H9 (cell line): ENCODE results near the gene PXN. TPM values are rescaled to one million over a fixed set of nuclear protein-coding genes. Genes with fewer than 3 reads are reported as not detected.
"Not testable (repeated sequence)": the region's sequence is repeated elsewhere in the genome, so short reads cannot be mapped to it uniquely, and the experiment has no call there.

Experiments used
- DNase-seq: peaks from one replicate; pipeline ENCODE4 v3.0.0-alpha.2; 2017
- H2AFZ ChIP-seq: one replicate; pipeline ENCODE4 v1.6.1; 2013; ENCODE audit warnings: mild to moderate bottlenecking, low read length, control low read depth, moderate library complexity
- H2AK5ac ChIP-seq: 2 replicates; pipeline ENCODE4 v1.6.1; 2013; ENCODE audit warnings: low read length, control low read depth, mixed read lengths; ENCODE audit not compliant: insufficient read length
- H2BK120ac ChIP-seq: one replicate; pipeline ENCODE4 v1.6.1; 2013; ENCODE audit warnings: low read depth, mild to moderate bottlenecking, low read length, control low read depth, inconsistent platforms; ENCODE audit not compliant: poor library complexity, severe bottlenecking
- H2BK12ac ChIP-seq: 2 replicates; pipeline ENCODE4 v1.6.1; 2013; ENCODE audit warnings: low read length, control low read depth, mixed read lengths, low read depth; ENCODE audit not compliant: insufficient read length
- H2BK15ac ChIP-seq: 2 replicates; pipeline ENCODE4 v1.6.1; 2013; ENCODE audit warnings: low read depth, low read length, control low read depth
- H2BK20ac ChIP-seq: one replicate; pipeline ENCODE4 v1.6.1; 2013; ENCODE audit warnings: low read depth, mild to moderate bottlenecking, low read length, control low read depth, inconsistent platforms; ENCODE audit not compliant: poor library complexity, severe bottlenecking
- H2BK5ac ChIP-seq: 2 replicates; pipeline ENCODE4 v1.6.1; 2013; ENCODE audit warnings: low read length, control low read depth, mixed read lengths; ENCODE audit not compliant: insufficient read length
- H3K14ac ChIP-seq: 2 replicates; pipeline ENCODE4 v1.6.1; 2013; ENCODE audit warnings: low read length, control low read depth; ENCODE audit not compliant: insufficient read depth
- H3K18ac ChIP-seq: 2 replicates; pipeline ENCODE4 v1.6.1; 2013; ENCODE audit warnings: low read depth, mild to moderate bottlenecking, mixed read lengths, low read length, control low read depth; ENCODE audit not compliant: insufficient read length
- H3K23ac ChIP-seq: 2 replicates; pipeline ENCODE4 v1.6.1; 2013; ENCODE audit warnings: low read length, control low read depth, mixed read lengths, low read depth; ENCODE audit not compliant: insufficient read length
- H3K23me2 ChIP-seq: 2 replicates; pipeline ENCODE4 v1.6.1; 2013; ENCODE audit warnings: low read depth, mild to moderate bottlenecking, mixed read lengths, low read length, control low read depth; ENCODE audit not compliant: insufficient read length, poor library complexity, severe bottlenecking
- H3K27ac ChIP-seq: 2 replicates; pipeline ENCODE4 v1.5.1; 2013; ENCODE audit warnings: low read length, control low read depth, mixed read lengths, low read depth; ENCODE audit not compliant: insufficient read length
- H3K27me3 ChIP-seq: 2 replicates; pipeline ENCODE4 v1.6.1; 2013; ENCODE audit warnings: low read length, control low read depth, inconsistent platforms; ENCODE audit not compliant: insufficient read depth
- H3K4ac ChIP-seq: 2 replicates; pipeline ENCODE4 v1.6.1; 2013; ENCODE audit warnings: low read depth, mild to moderate bottlenecking, control low read depth, inconsistent platforms, low read length, moderate library complexity
- H3K4me1 ChIP-seq: 2 replicates; pipeline ENCODE4 v1.6.1; 2013; ENCODE audit warnings: low read length, control low read depth, inconsistent platforms; ENCODE audit not compliant: insufficient read depth
- H3K4me2 ChIP-seq: 2 replicates; pipeline ENCODE4 v1.6.1; 2013; ENCODE audit warnings: low read length, control low read depth, mixed read lengths; ENCODE audit not compliant: insufficient read length, insufficient read depth
- H3K56ac ChIP-seq: 2 replicates; pipeline ENCODE4 v1.6.1; 2013; ENCODE audit warnings: low read depth, mild to moderate bottlenecking, mixed read lengths, low read length, control low read depth; ENCODE audit not compliant: insufficient read length
- H3K79me1 ChIP-seq: 2 replicates; pipeline ENCODE4 v1.6.1; 2013; ENCODE audit warnings: low read depth, mild to moderate bottlenecking, moderate library complexity, low read length, control low read depth, inconsistent platforms; ENCODE audit not compliant: insufficient read depth, poor library complexity, severe bottlenecking
- H3K79me2 ChIP-seq: 2 replicates; pipeline ENCODE4 v1.6.1; 2013; ENCODE audit warnings: low read length, control low read depth, inconsistent platforms; ENCODE audit not compliant: insufficient read depth
- H3K9ac ChIP-seq: 2 replicates; pipeline ENCODE4 v1.6.1; 2013; ENCODE audit warnings: low read length, control low read depth, mixed read lengths; ENCODE audit not compliant: insufficient read length; ENCODE audit errors: extremely low read depth
- H3K9me3 ChIP-seq: one replicate; pipeline ENCODE4 v1.6.1; 2013; ENCODE audit warnings: low read depth, low read length, inconsistent platforms; ENCODE audit not compliant: control insufficient read depth
- H3T11ph ChIP-seq: one replicate; pipeline ENCODE4 v1.6.1; 2013; ENCODE audit warnings: mild to moderate bottlenecking, low read length, control low read depth, inconsistent platforms
- H4K20me1 ChIP-seq: one replicate; pipeline ENCODE4 v1.6.1; 2013; ENCODE audit not compliant: control insufficient read depth, insufficient read length, insufficient read depth
- H4K5ac ChIP-seq: 2 replicates; pipeline ENCODE4 v1.6.1; 2013; ENCODE audit warnings: low read depth, mild to moderate bottlenecking, mixed read lengths, low read length, control low read depth; ENCODE audit not compliant: insufficient read length
- H4K8ac ChIP-seq: replicated peaks from 2 replicates; pipeline ENCODE4 v1.6.1; 2013; ENCODE audit warnings: low read length, control low read depth, mixed read lengths, low read depth; ENCODE audit not compliant: insufficient read length
- H4K91ac ChIP-seq: 2 replicates; pipeline ENCODE4 v1.6.1; 2013; ENCODE audit warnings: low read depth, mild to moderate bottlenecking, moderate library complexity, mixed read lengths, low read length, control low read depth; ENCODE audit not compliant: insufficient read length
- H3K27ac Mint-ChIP-seq, 3 experiments: 2 replicates in 2 of 3; 3 replicates in 1 of 3; pipeline ENCODE4 v1.8.0; 2020 to 2021; ENCODE audit warnings: mixed read lengths in 3 of 3, mild to moderate bottlenecking in 1 of 3, moderate library complexity in 1 of 3
- H3K27me3 Mint-ChIP-seq: 2 replicates; pipeline ENCODE4 v1.8.0; 2021; ENCODE audit warnings: low read depth, mild to moderate bottlenecking, moderate library complexity, mixed read lengths
- H3K36me3 Mint-ChIP-seq, 3 experiments: 2 replicates in 2 of 3; 3 replicates in 1 of 3; pipeline ENCODE4 v1.8.0; 2020 to 2021; ENCODE audit warnings: low read depth in 3 of 3, mixed read lengths in 3 of 3; ENCODE audit not compliant: insufficient read depth in 1 of 3
- H3K4me1 Mint-ChIP-seq, 2 experiments: 2 replicates each; pipeline ENCODE4 v1.8.0; 2020; ENCODE audit warnings: mixed read lengths in 2 of 2
- H3K4me3 Mint-ChIP-seq, 2 experiments: 2 replicates in 1 of 2; 3 replicates in 1 of 2; pipeline ENCODE4 v1.8.0; 2020 to 2021; ENCODE audit warnings: mild to moderate bottlenecking in 2 of 2, mixed read lengths in 2 of 2, moderate library complexity in 1 of 2
- H3K9me3 Mint-ChIP-seq, 2 experiments: 2 replicates in 1 of 2; 3 replicates in 1 of 2; pipeline ENCODE4 v1.8.0; 2020; ENCODE audit warnings: mild to moderate bottlenecking in 2 of 2, mixed read lengths in 2 of 2, moderate library complexity in 1 of 2
- CTCF ChIP-seq: fragments of 200-600 bp; sonication (generic); conservative IDR thresholded peaks from 3 replicates; pipeline ENCODE4 v1.8.0; 2021; ENCODE audit warnings: antibody characterized with exemption, mild to moderate bottlenecking
- WGBS: extraction: QIAGEN DNeasy Blood & Tissue Kit; methylation state at CpG from one replicate; pipeline ENCODE4 v1.1.7; 2013; ENCODE audit warnings: missing lambda C conversion rate, low lambda C conversion rate, mixed read lengths; ENCODE audit not compliant: insufficient read length; ENCODE audit errors: extremely low coverage; 5-methylcytosine and 5-hydroxymethylcytosine counted together
- total RNA-seq: library from RNA; stranded (reverse); gene quantifications from 2 replicates; pipeline ENCODE4 v1.2.1, GENCODE V29; 2021

The PXN gene
- total RNA-seq, 1 experiment from 2014 or later: 92.8 TPM

GRCh38 chr12:120252071-120252906, 13.2 kb downstream of the PXN start:
- no peak overlapping the region for H4K91ac ChIP-seq
- no peak overlapping the region for H4K5ac ChIP-seq
- H3K4me1 ChIP-seq: peaks cover 4% of the 10 kb centered on the region; the same call in 1 of the 2 replicates
- DNase-seq: no peak
- H3K4me2 ChIP-seq: no peak overlapping the region
- no peaks in the 10 kb centered on the region for H3K23me2 ChIP-seq
- no peak overlapping the region for H2BK12ac ChIP-seq
- H2BK20ac ChIP-seq: no peak overlapping the region
- no peak overlapping the region for H3K18ac ChIP-seq
- no peak overlapping the region for H2BK5ac ChIP-seq
- Mint-ChIP-seq H3K4me3 (no peak overlapping the region), H3K36me3 (peaks cover 2 to 20% (median 6%) of the 10 kb centered on the region in 3 experiments; a peak in 6 of 7 replicates), H3K9me3 (no peaks in the 10 kb centered on the region), H3K27ac (peak overlapping the region in 1 of 3 experiments; percentile 8; a peak in 4 of 7 replicates), H3K4me1 (peaks cover 32 to 46% of the 10 kb centered on the region in 2 experiments), H3K27me3 (no peaks in the 10 kb centered on the region)
- H3K14ac ChIP-seq: no peak overlapping the region
- no peak overlapping the region for H3K27ac ChIP-seq
- no peak overlapping the region for H2BK15ac ChIP-seq
- H3K23ac ChIP-seq: no peak overlapping the region
- H2AFZ ChIP-seq: no peak overlapping the region
- H3K79me2 ChIP-seq: peaks cover 36% of the 10 kb centered on the region; the same call in 1 of the 2 replicates
- no peak overlapping the region for H3K56ac ChIP-seq
- no peaks in the 10 kb centered on the region; the same call in 1 of the 2 replicates for H3K27me3 ChIP-seq
- H3K9ac ChIP-seq: no peak overlapping the region
- H2AK5ac ChIP-seq: no peak overlapping the region
- H3K79me1 ChIP-seq: peaks cover 3% of the 10 kb centered on the region
- H4K20me1 ChIP-seq: no peaks in the 10 kb centered on the region
- no peaks in the 10 kb centered on the region for H3K9me3 ChIP-seq
- H3T11ph ChIP-seq: no peak overlapping the region
- H3K4ac ChIP-seq: no peak overlapping the region
- TF ChIP-seq CTCF: no peak
- no peak overlapping the region for H4K8ac ChIP-seq
- H2BK120ac ChIP-seq: no peak overlapping the region
- no CpG with 5 or more reads among the region's 12 CpGs for WGBS

- not testable (repeated sequence) for H4K91ac ChIP-seq, H3K18ac ChIP-seq, H3K23ac ChIP-seq, H3K56ac ChIP-seq, H3K27ac Mint-ChIP-seq, H3K4ac ChIP-seq, H3K4me2 ChIP-seq, H3K4me3 Mint-ChIP-seq, H3K27ac ChIP-seq, H3K14ac ChIP-seq, H2AK5ac ChIP-seq, H2BK15ac ChIP-seq, H2BK20ac ChIP-seq, H3K9ac ChIP-seq, DNase-seq, H2BK5ac ChIP-seq, H2AFZ ChIP-seq, H3K4me1 ChIP-seq, H3K9me3 ChIP-seq, H3T11ph ChIP-seq, H2BK120ac ChIP-seq, H4K20me1 ChIP-seq, H3K23me2 ChIP-seq, H4K5ac ChIP-seq, H4K8ac ChIP-seq, H3K27me3 Mint-ChIP-seq, H3K9me3 Mint-ChIP-seq, H3K27me3 ChIP-seq, H2BK12ac ChIP-seq, H3K79me1 ChIP-seq
- peaks cover 37% of the 10 kb centered on the region; the same call in 1 of the 2 replicates for H3K79me2 ChIP-seq
- no CpG with 5 or more reads among the region's 12 CpGs for WGBS
- Mint-ChIP-seq H3K4me1 (peaks cover 26 to 40% of the 10 kb centered on the region in 2 experiments), H3K36me3 (peaks cover 2 to 20% (median 6%) of the 10 kb centered on the region in 3 experiments; a peak in 6 of 7 replicates)
Measured at GRCh38 chr12:120251364-120252070, 14.0 kb downstream of the PXN start.
